HG03575 (cell line): Measurements from ENCODE around the gene ALX3.

Source experiments
- ATAC-seq: cut with Tn5 transposase; IDR thresholded peaks from one replicate; pipeline ENCODE4 v1.9.1; 2021; ENCODE audit not compliant: unreplicated experiment, insufficient number of reproducible peaks, low FRiP score; ENCODE audit errors: extremely low read depth

The ALX3 gene

GRCh38 chr1:110068646-110069403 lies 1.6 kb downstream of the ALX3 start:
- ATAC-seq: no peak

GRCh38 chr1:110067893-110068645 lies 2.4 kb downstream of the ALX3 start:
- no peak for ATAC-seq

- ATAC-seq: no peak
Measured at GRCh38 chr1:110067479-110067892, 3.0 kb downstream of the ALX3 start.

GRCh38 chr1:110065841-110066240 lies 4.6 kb downstream of the ALX3 start:
- ATAC-seq: no peak

GRCh38 chr1:110064576-110065337 lies 5.7 kb downstream of the ALX3 start:
- ATAC-seq: no peak

- ATAC-seq: no peak
Measured at GRCh38 chr1:110063781-110064180, 6.7 kb downstream of the ALX3 start.

GRCh38 chr1:110062612-110063011 lies 7.9 kb downstream of the ALX3 start:
- no peak for ATAC-seq

GRCh38 chr1:110061341-110061740 lies 9.1 kb downstream of the ALX3 start:
- ATAC-seq: no peak

GRCh38 chr1:110060662-110061060 lies 9.8 kb downstream of the ALX3 start:
- ATAC-seq: no peak

- ATAC-seq: no peak
Measured at GRCh38 chr1:110060034-110060661, 10.3 kb downstream of the ALX3 start.

- ATAC-seq: no peak
Measured at GRCh38 chr1:110059133-110059863, 11.2 kb downstream of the ALX3 start.

GRCh38 chr1:110058591-110058990 lies 11.9 kb downstream of the ALX3 start:
- ATAC-seq: no peak

GRCh38 chr1:110057963-110058518 lies 12.4 kb downstream of the ALX3 start:
- ATAC-seq: no peak

- no peak for ATAC-seq
Measured at GRCh38 chr1:110056776-110057175, 13.7 kb downstream of the ALX3 start.

- no peak for ATAC-seq
Measured at GRCh38 chr1:110056285-110056683, 14.2 kb downstream of the ALX3 start.

- ATAC-seq: no peak
Measured at GRCh38 chr1:110055493-110056284, 14.8 kb downstream of the ALX3 start.

GRCh38 chr1:110053552-110054428 lies 16.7 kb downstream of the ALX3 start:
- no peak for ATAC-seq
